ENCODE measurements around the gene CT45A8.
"Not testable (repeated sequence)": the region's sequence is repeated elsewhere in the genome, so short reads cannot be mapped to it uniquely, and the experiment has no call there.

- TF ChIP-seq, protein P1, sequence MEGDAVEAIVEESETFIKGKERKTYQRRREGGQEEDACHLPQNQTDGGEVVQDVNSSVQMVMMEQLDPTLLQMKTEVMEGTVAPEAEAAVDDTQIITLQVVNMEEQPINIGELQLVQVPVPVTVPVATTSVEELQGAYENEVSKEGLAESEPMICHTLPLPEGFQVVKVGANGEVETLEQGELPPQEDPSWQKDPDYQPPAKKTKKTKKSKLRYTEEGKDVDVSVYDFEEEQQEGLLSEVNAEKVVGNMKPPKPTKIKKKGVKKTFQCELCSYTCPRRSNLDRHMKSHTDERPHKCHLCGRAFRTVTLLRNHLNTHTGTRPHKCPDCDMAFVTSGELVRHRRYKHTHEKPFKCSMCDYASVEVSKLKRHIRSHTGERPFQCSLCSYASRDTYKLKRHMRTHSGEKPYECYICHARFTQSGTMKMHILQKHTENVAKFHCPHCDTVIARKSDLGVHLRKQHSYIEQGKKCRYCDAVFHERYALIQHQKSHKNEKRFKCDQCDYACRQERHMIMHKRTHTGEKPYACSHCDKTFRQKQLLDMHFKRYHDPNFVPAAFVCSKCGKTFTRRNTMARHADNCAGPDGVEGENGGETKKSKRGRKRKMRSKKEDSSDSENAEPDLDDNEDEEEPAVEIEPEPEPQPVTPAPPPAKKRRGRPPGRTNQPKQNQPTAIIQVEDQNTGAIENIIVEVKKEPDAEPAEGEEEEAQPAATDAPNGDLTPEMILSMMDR (IDR thresholded peaks at IDR 0.05), result not testable (repeated sequence)
- TF ChIP-seq EZH2 (IDR thresholded peaks at IDR 0.05; ENCODE audit: borderline replicate concordance, insufficient read depth, low read depth, low read length, poor library complexity, severe bottlenecking), result not testable (repeated sequence)
Measured at GRCh38 chrX:135888976-135889375, 34.6 kb upstream of the CT45A8 start.
